Measurements from ENCODE around the gene EFNA2. TPM values are rescaled to one million over a fixed set of nuclear protein-coding genes. Genes with fewer than 3 reads are reported as not detected.

The EFNA2 gene
- total and polyA plus RNA-seq, 2 of the 8 experiments (the other 6 are each of a cell fraction or from before 2014, with no cell fraction given), result 4.0 to 7.0 TPM

- ChIA-PET CTCF (ENCODE audit: partially characterized antibody) (no interaction called here), POLR2A (ENCODE audit: partially characterized antibody) (no interaction called here)
- H3K23me2 ChIP-seq (ENCODE audit: low read depth, low read length), result no peaks in the 10 kb centered on the region; the same call in 1 of the 2 replicates
- H3K36me3 ChIP-seq (ENCODE audit: control insufficient read depth in 2 of 4, insufficient read depth in 4 of 4, low read length in 3 of 4), result no peaks in the 10 kb centered on the region
- H3K27me3 ChIP-seq (replicated peaks in 1 of 4; ENCODE audit: control insufficient read depth in 3 of 4, extremely low read depth in 1 of 4, insufficient read depth in 3 of 4, low read length in 3 of 4), result peaks cover 0 to 2% (median 1%) of the 10 kb centered on the region in 4 experiments; a peak in 2 of 7 replicates
- no peak overlapping the region for H4K91ac ChIP-seq (replicated peaks; ENCODE audit: insufficient read length, low read length)
- H2BK12ac ChIP-seq (ENCODE audit: low read depth, low read length), result no peak overlapping the region
- H4K8ac ChIP-seq (ENCODE audit: extremely low read depth, insufficient read depth, low read length), result no peak overlapping the region
- H2BK15ac ChIP-seq (ENCODE audit: low read length), result no peak overlapping the region
- H2BK5ac ChIP-seq (ENCODE audit: low read depth, low read length), result no peak overlapping the region
- H3K9me3 ChIP-seq (ENCODE audit: insufficient read depth in 2 of 2, low read depth in 1 of 2, low read length in 1 of 2), result no peaks in the 10 kb centered on the region
- H3K4me3 ChIP-seq (ENCODE audit: extremely low read depth in 1 of 4, insufficient read depth in 2 of 4, low read depth in 3 of 4, low read length in 4 of 4), result no peak overlapping the region
- DNase-seq (ENCODE audit: low read depth in 1 of 2, low spot score in 2 of 2) (peak in 1 of 2 experiments; percentile 46), FAIRE-seq (no peak)
- no peak overlapping the region for H4K5ac ChIP-seq (ENCODE audit: insufficient read length, low read depth, low read length)
- peaks cover 2% of the 10 kb centered on the region; the same call in 1 of the 2 replicates for H3K79me1 ChIP-seq (ENCODE audit: low read depth, low read length)
- H3K9ac ChIP-seq (replicated peaks in 1 of 4; ENCODE audit: extremely low read depth in 1 of 4, low read depth in 3 of 4, low read length in 3 of 4), result no peak overlapping the region
- H3K79me2 ChIP-seq (ENCODE audit: control insufficient read depth in 1 of 2, insufficient read depth in 2 of 2, low read length in 2 of 2), result no peaks in the 10 kb centered on the region
- no peak overlapping the region for H3K14ac ChIP-seq (ENCODE audit: insufficient read length)
- no peak overlapping the region for H3K23ac ChIP-seq (ENCODE audit: insufficient read length)
- peaks cover under 1 to 3% of the 10 kb centered on the region in 2 experiments for H4K20me1 ChIP-seq (replicated peaks in 1 of 2; ENCODE audit: control insufficient read depth in 1 of 2, insufficient read depth in 2 of 2, low read length in 2 of 2)
- no peak overlapping the region for H3K18ac ChIP-seq (ENCODE audit: extremely low read depth, low read length)
- H3K27ac ChIP-seq (ENCODE audit: low read depth, low read length), result no peak overlapping the region
- 97% methylated on average over 27 of the region's 34 CpGs; no CpG with 5 or more reads in 1 of the 2 experiments for WGBS, 2 experiments (ENCODE audit: extremely low coverage in 1 of 2, insufficient coverage in 1 of 2, insufficient read length in 1 of 2, insufficient replicate concordance in 2 of 2, low coverage in 1 of 2, low lambda C conversion rate in 2 of 2, missing lambda C conversion rate in 1 of 2)
- H2BK120ac ChIP-seq (replicated peaks; ENCODE audit: low read depth, low read length), result no peak overlapping the region
- no peak overlapping the region for H3K4me2 ChIP-seq (ENCODE audit: insufficient read depth in 1 of 2, low read depth in 2 of 2, low read length in 2 of 2)
- H3K4ac ChIP-seq (replicated peaks; ENCODE audit: insufficient read length, low read depth, low read length), result no peak overlapping the region
- peaks cover 0 to 6% (median 3%) of the 10 kb centered on the region in 4 experiments; a peak in 4 of 7 replicates for H3K4me1 ChIP-seq (replicated peaks in 1 of 4; ENCODE audit: control insufficient read depth in 3 of 4, insufficient read depth in 4 of 4, low read length in 3 of 4)
- H2AFZ ChIP-seq (ENCODE audit: low read length), result no peak overlapping the region
- no peak overlapping the region for H3K56ac ChIP-seq (replicated peaks; ENCODE audit: insufficient read length, low read depth, low read length)
- no peak overlapping the region for H2AK5ac ChIP-seq (ENCODE audit: low read depth, low read length)
- no peak overlapping the region for H2BK20ac ChIP-seq (ENCODE audit: low read length)
- TF ChIP-seq BCL11A (IDR thresholded peaks at IDR 0.05; ENCODE audit: low read depth in 2 of 2, low read length in 2 of 2) (no peak), JUN (IDR thresholded peaks at IDR 0.05; ENCODE audit: low read depth, low read length) (no peak), HDAC2 (IDR thresholded peaks at IDR 0.05; ENCODE audit: borderline replicate concordance in 1 of 2, low read depth in 2 of 2, low read length in 2 of 2) (no peak), JUND (IDR thresholded peaks at IDR 0.05; ENCODE audit: low read length) (no peak), RXRA (IDR thresholded peaks at IDR 0.05; ENCODE audit: insufficient read depth, low read depth, low read length) (no peak), SUZ12 (IDR thresholded peaks at IDR 0.05; ENCODE audit: low read length) (no peak), ZNF274 (IDR thresholded peaks at IDR 0.05; ENCODE audit: borderline replicate concordance, extremely low read depth, low read length) (no peak), POLR2A (IDR thresholded peaks at IDR 0.05; ENCODE audit: control extremely low read depth in 1 of 2, low read depth in 2 of 2, low read length in 2 of 2) (no peak), SIX5 (IDR thresholded peaks at IDR 0.05; ENCODE audit: low read depth, low read length) (no peak), ASH2L (IDR thresholded peaks at IDR 0.05; ENCODE audit: low read length) (no peak), RFX5 (IDR thresholded peaks at IDR 0.05; ENCODE audit: borderline replicate concordance, low read depth, low read length) (no peak), CEBPB (IDR thresholded peaks at IDR 0.05; ENCODE audit: low read depth, low read length) (no peak), CTCF (IDR thresholded peaks at IDR 0.05; ENCODE audit: control extremely low read depth in 1 of 3, insufficient read depth in 1 of 3, low read depth in 1 of 3, low read length in 3 of 3) (no peak)
Measured at GRCh38 chr19:1299801-1300200, 14.1 kb downstream of the EFNA2 start.
